MV-4-11 (cell line): ENCODE measurements around the gene FOXL1.

ENCODE experiments used
- DNase-seq: peaks from one replicate; lab custom pipeline; 2025; lab: John Stamatoyannopoulos, UW

FOXL1 gene

GRCh38 chr16:86604436-86605193 lies 26.3 kb downstream of the FOXL1 start:
- DNase-seq, result peak; percentile 6

- no peak for DNase-seq
These were observed 27.6 kb downstream of the FOXL1 start for GRCh38 chr16:86605950-86606349.

GRCh38 chr16:86608301-86608747 lies 30.0 kb downstream of the FOXL1 start:
- no peak for DNase-seq

GRCh38 chr16:86609115-86609514 lies 30.8 kb downstream of the FOXL1 start:
- DNase-seq, result no peak

- no peak for DNase-seq
These were observed 31.3 kb downstream of the FOXL1 start for GRCh38 chr16:86609661-86610060.

- DNase-seq, result no peak
These were observed 32.6 kb downstream of the FOXL1 start for GRCh38 chr16:86610779-86611524.

- DNase-seq, result no peak
These were observed 33.1 kb downstream of the FOXL1 start for GRCh38 chr16:86611525-86611855.

GRCh38 chr16:86611941-86612340 lies 33.6 kb downstream of the FOXL1 start:
- no peak for DNase-seq

GRCh38 chr16:86614699-86615098 lies 36.4 kb downstream of the FOXL1 start:
- DNase-seq, result no peak

- no peak for DNase-seq
These were observed 38.6 kb downstream of the FOXL1 start for GRCh38 chr16:86616906-86617305.

GRCh38 chr16:86618431-86619238 lies 40.3 kb downstream of the FOXL1 start:
- no peak for DNase-seq

- no peak for DNase-seq
These were observed 41.0 kb downstream of the FOXL1 start for GRCh38 chr16:86619239-86619794.

GRCh38 chr16:86620184-86620583 lies 41.8 kb downstream of the FOXL1 start:
- DNase-seq, result no peak

- DNase-seq, result no peak
These were observed 43.6 kb downstream of the FOXL1 start for GRCh38 chr16:86621966-86622365.

GRCh38 chr16:86622700-86623615 lies 44.6 kb downstream of the FOXL1 start:
- no peak for DNase-seq

- DNase-seq, result no peak
These were observed 46.7 kb downstream of the FOXL1 start for GRCh38 chr16:86625029-86625428.

- DNase-seq, result no peak
These were observed 47.5 kb downstream of the FOXL1 start for GRCh38 chr16:86625821-86626220.

GRCh38 chr16:86626284-86626683 lies 47.9 kb downstream of the FOXL1 start:
- DNase-seq, result no peak

GRCh38 chr16:86626966-86627365 lies 48.6 kb downstream of the FOXL1 start:
- DNase-seq, result no peak

- DNase-seq, result no peak
These were observed 50.3 kb downstream of the FOXL1 start for GRCh38 chr16:86628614-86629013.

GRCh38 chr16:86630471-86630870 lies 52.1 kb downstream of the FOXL1 start:
- DNase-seq, result no peak
